GM12874 (cell line): Measurements from ENCODE around the gene KRTAP10-6.

Experiments used
- TF ChIP-seq, protein P1 (sequence below): IDR thresholded peaks from 2 replicates; pipeline ENCODE4 v1.5.1; 2011; ENCODE audit warnings: low read depth, mild to moderate bottlenecking, control low read depth, low read length, moderate library complexity; ENCODE audit not compliant: insufficient read depth

The KRTAP10-6 gene

GRCh38 chr21:44618504-44618903, 26.2 kb upstream of the KRTAP10-6 start:
- TF ChIP-seq, protein P1, sequence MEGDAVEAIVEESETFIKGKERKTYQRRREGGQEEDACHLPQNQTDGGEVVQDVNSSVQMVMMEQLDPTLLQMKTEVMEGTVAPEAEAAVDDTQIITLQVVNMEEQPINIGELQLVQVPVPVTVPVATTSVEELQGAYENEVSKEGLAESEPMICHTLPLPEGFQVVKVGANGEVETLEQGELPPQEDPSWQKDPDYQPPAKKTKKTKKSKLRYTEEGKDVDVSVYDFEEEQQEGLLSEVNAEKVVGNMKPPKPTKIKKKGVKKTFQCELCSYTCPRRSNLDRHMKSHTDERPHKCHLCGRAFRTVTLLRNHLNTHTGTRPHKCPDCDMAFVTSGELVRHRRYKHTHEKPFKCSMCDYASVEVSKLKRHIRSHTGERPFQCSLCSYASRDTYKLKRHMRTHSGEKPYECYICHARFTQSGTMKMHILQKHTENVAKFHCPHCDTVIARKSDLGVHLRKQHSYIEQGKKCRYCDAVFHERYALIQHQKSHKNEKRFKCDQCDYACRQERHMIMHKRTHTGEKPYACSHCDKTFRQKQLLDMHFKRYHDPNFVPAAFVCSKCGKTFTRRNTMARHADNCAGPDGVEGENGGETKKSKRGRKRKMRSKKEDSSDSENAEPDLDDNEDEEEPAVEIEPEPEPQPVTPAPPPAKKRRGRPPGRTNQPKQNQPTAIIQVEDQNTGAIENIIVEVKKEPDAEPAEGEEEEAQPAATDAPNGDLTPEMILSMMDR = no peak

DNA sequence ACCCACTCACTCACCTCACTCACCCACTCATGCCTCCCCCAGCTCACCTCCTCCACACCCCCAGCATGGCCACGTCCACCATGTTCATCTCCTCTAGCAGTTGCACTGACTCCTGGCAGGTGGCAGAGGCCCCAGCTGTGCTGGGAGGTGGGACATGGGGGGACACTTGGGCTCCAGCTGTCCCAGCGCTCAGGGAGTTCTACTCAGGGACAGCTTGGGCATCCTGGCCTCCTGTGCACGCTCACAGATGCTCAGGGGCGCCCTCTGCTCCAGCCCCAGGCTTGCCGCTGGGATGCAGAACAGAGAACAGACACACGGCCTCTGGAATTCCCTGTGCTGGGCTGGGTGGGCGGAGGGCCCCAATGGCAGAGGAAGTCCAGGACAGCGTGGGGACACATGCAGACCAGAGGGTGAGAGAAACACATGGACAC, 24.8 kb upstream of the KRTAP10-6 start:
- TF ChIP-seq, protein P1 = no peak

- TF ChIP-seq, protein P1 = no peak
Observed at GRCh38 chr21:44616591-44616926, 24.3 kb upstream of the KRTAP10-6 start.

GRCh38 chr21:44615911-44616590, 23.7 kb upstream of the KRTAP10-6 start:
- TF ChIP-seq, protein P1 = no peak

GRCh38 chr21:44615466-44615865, 23.2 kb upstream of the KRTAP10-6 start:
- TF ChIP-seq, protein P1 = no peak

GRCh38 chr21:44614961-44615391, 22.7 kb upstream of the KRTAP10-6 start:
- TF ChIP-seq, protein P1 = no peak

DNA sequence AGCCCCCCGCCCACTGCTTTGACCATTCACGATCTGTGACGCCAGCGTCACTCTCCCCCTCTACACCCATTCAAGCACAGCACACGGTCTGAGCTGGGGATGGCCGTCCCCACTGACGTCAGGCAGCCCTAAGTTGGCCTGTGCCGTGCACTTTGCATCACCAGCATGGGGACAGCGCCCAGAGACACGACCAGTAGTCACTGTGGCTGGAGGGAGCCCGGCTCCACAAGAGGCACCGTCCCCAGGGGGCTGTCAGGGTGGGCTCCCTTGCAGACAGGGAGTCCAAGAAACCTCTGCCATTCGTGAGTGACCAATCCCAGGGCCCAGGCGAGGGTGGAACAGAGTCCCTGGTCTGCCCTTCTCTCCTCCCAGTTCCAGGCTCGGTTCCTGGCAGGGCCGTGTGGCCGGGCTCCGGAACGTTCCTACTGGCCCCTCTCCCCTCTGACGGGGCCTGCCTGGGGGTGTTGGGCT, 21.9 kb upstream of the KRTAP10-6 start:
- TF ChIP-seq, protein P1 = no peak
